Skeletal muscle satellite cell (primary cell): ENCODE measurements around the gene PTPRG.

Source experiments
- H3K27me3 ChIP-seq: 2 replicates; pipeline ENCODE4 v1.7.0; 2013; ENCODE audit warnings: low read length; ENCODE audit not compliant: control insufficient read depth, insufficient read depth
- H3K36me3 ChIP-seq: 2 replicates; pipeline ENCODE4 v1.7.0; 2013; ENCODE audit warnings: mild to moderate bottlenecking, control low read depth, low read length; ENCODE audit not compliant: insufficient read depth
- H3K4me1 ChIP-seq: 2 replicates; pipeline ENCODE4 v1.7.0; 2013; ENCODE audit warnings: low read length; ENCODE audit not compliant: control insufficient read depth, insufficient read depth
- H3K4me2 ChIP-seq: 2 replicates; pipeline ENCODE4 v1.7.0; 2013; ENCODE audit warnings: mild to moderate bottlenecking, low read length
- H3K4me3 ChIP-seq: 2 replicates; pipeline ENCODE4 v1.7.0; 2013; ENCODE audit warnings: low read length
- H3K9ac ChIP-seq: 2 replicates; pipeline ENCODE4 v1.7.0; 2013; ENCODE audit warnings: mild to moderate bottlenecking, low read depth, low read length, moderate library complexity
- H3K9me3 ChIP-seq: replicated peaks from 2 replicates; pipeline ENCODE4 v1.7.0; 2013; ENCODE audit warnings: mild to moderate bottlenecking, control low read depth, low read length

Gene PTPRG

DNA sequence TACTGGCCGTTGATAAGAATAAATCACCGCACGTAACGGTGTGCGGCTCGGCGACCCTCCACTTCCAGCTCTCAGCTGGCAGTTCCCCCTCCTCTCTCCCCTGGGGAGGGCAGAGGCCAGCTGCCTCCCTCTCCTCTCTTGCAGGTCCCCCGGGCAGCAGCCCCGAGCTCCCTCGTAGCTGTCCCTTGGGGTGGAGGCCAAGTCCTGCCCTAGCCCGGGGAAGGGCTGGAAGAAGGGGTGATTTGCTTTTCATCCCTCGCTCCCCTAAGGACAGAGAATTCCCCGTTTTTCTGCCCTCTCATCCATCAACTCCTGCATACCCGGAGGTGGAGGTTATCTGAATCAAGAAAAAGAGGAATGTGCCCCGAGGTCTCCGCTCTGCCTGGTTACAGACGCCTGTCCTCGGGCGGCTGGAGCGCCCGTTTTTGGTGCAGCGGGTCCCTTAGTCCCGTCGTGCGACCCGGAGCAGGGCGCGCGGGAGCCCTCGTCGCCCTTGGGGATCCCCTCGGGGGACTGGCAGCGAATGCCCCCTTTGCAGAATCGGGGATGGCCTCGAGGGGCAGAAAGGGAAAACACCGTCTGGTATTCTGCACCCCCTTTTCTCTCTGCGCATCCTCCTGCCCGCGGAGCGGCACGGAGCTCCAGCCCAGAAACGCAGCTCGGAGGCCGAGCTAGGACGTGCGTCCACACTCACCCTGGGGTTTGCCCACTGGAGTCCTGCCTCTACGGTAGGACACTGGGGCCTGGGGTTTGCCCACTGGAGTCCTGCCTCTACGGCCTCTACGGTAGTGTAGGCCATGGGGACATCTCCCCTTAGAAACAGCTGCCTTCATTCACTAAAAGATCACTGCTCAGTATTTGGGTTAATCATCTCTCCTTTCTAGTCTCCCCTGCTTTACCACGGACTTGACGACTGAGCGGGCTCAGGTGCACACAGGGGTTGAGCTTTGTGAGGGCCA is 2.2 kb downstream of the PTPRG start:
- Histone ChIP-seq H3K9me3 (no peaks in the 10 kb centered on the region), H3K9ac (peak overlapping the region; percentile 96), H3K27me3 (no peaks in the 10 kb centered on the region), H3K4me3 (peak overlapping the region; percentile 89), H3K4me1 (peaks cover 32% of the 10 kb centered on the region), H3K4me2 (peak overlapping the region; percentile 100), H3K36me3 (no peaks in the 10 kb centered on the region)

- Histone ChIP-seq H3K27me3 (no peaks in the 10 kb centered on the region), H3K4me3 (peak overlapping the region; percentile 89)
Measured at GRCh38 chr3:61564395-61565059, 3.2 kb downstream of the PTPRG start.

DNA sequence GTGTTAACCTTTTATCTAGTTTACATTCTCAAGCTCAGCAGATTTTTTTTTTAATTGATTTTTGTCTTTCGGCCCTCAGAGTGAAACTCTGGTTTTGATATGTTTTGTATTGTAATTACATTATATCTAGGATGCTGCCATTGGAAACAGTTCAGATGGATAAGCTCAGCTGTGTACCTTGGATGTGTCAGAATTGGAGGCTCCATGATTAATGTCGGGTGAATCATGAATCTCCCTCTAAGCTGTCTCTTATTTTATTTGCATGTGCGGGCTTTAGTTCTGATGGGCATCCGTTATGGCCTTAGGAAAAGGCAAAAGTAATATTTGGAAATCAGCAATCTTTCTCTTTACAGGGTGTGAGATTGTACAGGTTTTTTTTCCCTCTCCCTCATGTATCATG is 4.2 kb downstream of the PTPRG start:
- Histone ChIP-seq H3K9me3 (no peaks in the 10 kb centered on the region), H3K4me3 (no peak overlapping the region), H3K36me3 (no peaks in the 10 kb centered on the region), H3K4me1 (peaks cover 28% of the 10 kb centered on the region), H3K9ac (no peak overlapping the region), H3K4me2 (peak overlapping the region; percentile 100), H3K27me3 (no peaks in the 10 kb centered on the region)

More at GRCh38 chr3:61564395-61565059, 3.2 kb downstream of the PTPRG start:
- H3K36me3 ChIP-seq = no peaks in the 10 kb centered on the region
- H3K9ac ChIP-seq = peak overlapping the region; percentile 96
- H3K9me3 ChIP-seq = no peaks in the 10 kb centered on the region
- peaks cover 32% of the 10 kb centered on the region for H3K4me1 ChIP-seq
- peak overlapping the region; percentile 100 for H3K4me2 ChIP-seq

DNA sequence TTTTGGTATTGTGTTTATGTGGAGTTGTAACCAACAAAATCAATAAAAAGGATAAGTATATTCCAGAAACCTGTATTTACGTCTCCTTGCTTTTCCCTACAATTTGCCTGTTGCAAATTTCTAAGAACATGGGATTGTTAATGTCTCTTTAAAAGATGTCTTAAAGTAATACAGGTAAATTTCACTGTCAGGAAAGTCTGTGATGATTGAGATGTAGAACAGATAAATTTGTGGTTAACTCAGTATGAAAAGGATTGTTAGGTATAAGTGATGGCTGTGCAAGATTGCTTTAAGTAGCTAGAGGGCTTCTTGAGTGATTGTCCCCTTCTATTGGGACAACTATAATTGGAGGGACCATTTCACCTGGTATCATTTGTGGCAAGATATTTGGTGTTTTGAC is 6.8 kb downstream of the PTPRG start:
- no peaks in the 10 kb centered on the region for H3K36me3 ChIP-seq
- H3K9me3 ChIP-seq = no peaks in the 10 kb centered on the region
- peaks cover 41% of the 10 kb centered on the region for H3K4me1 ChIP-seq
- H3K27me3 ChIP-seq = no peaks in the 10 kb centered on the region
- H3K9ac ChIP-seq = no peak overlapping the region
- H3K4me3 ChIP-seq = no peak overlapping the region
- H3K4me2 ChIP-seq = no peak overlapping the region

GRCh38 chr3:61569856-61570580 is 8.6 kb downstream of the PTPRG start:
- Histone ChIP-seq H3K36me3 (no peaks in the 10 kb centered on the region), H3K4me2 (no peak overlapping the region)

DNA sequence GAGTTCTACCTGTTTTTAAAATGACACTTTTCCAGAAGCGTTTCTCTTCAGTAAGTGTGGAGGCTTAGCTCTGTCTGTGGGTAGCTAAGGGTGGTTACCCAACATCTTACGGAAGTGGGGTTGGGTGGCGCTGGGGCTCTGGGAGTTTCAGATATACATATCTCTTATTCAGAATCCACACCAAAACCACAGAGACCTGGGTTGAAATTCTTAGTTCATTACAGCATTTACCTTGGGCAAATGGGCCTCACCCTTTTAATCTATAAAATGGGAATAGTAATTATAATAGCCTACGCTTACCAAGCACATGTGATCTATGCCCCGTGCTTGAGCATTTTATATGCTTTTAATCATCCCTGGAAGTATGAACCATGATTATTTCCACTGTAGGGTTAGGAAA is 9.4 kb downstream of the PTPRG start:
- H3K9me3 ChIP-seq = peaks cover 7% of the 10 kb centered on the region
- no peak overlapping the region for H3K9ac ChIP-seq
- H3K4me1 ChIP-seq = peaks cover 32% of the 10 kb centered on the region

More at GRCh38 chr3:61569856-61570580, 8.6 kb downstream of the PTPRG start:
- no peaks in the 10 kb centered on the region for H3K27me3 ChIP-seq
- no peak overlapping the region for H3K9ac ChIP-seq
- peaks cover 7% of the 10 kb centered on the region for H3K9me3 ChIP-seq
- H3K4me1 ChIP-seq = peaks cover 32% of the 10 kb centered on the region
- H3K4me3 ChIP-seq = no peak overlapping the region

GRCh38 chr3:61571516-61572336 is 10.4 kb downstream of the PTPRG start:
- Histone ChIP-seq H3K9ac (peak overlapping the region; percentile 15), H3K4me3 (peak overlapping the region; percentile 13), H3K4me1 (peaks cover 37% of the 10 kb centered on the region), H3K4me2 (peak overlapping the region; percentile 50), H3K27me3 (no peaks in the 10 kb centered on the region), H3K9me3 (peaks cover 7% of the 10 kb centered on the region), H3K36me3 (no peaks in the 10 kb centered on the region)

More for the DNA sequence above, 9.4 kb downstream of the PTPRG start:
- Histone ChIP-seq H3K36me3 (no peaks in the 10 kb centered on the region), H3K4me3 (no peak overlapping the region), H3K27me3 (no peaks in the 10 kb centered on the region), H3K4me2 (no peak overlapping the region)

- Histone ChIP-seq H3K4me2 (no peak overlapping the region), H3K36me3 (no peaks in the 10 kb centered on the region), H3K9ac (no peak overlapping the region), H3K27me3 (no peaks in the 10 kb centered on the region), H3K4me1 (peaks cover 37% of the 10 kb centered on the region), H3K9me3 (peaks cover 7% of the 10 kb centered on the region), H3K4me3 (no peak overlapping the region)
Measured at GRCh38 chr3:61572879-61573278, 11.5 kb downstream of the PTPRG start.

- no peak overlapping the region for H3K4me3 ChIP-seq
- H3K36me3 ChIP-seq = no peaks in the 10 kb centered on the region
- no peak overlapping the region for H3K4me2 ChIP-seq
- H3K27me3 ChIP-seq = no peaks in the 10 kb centered on the region
- no peak overlapping the region for H3K9ac ChIP-seq
- H3K4me1 ChIP-seq = peaks cover 37% of the 10 kb centered on the region
- peaks cover 7% of the 10 kb centered on the region for H3K9me3 ChIP-seq
Measured at GRCh38 chr3:61573441-61573840, 12.1 kb downstream of the PTPRG start.

DNA sequence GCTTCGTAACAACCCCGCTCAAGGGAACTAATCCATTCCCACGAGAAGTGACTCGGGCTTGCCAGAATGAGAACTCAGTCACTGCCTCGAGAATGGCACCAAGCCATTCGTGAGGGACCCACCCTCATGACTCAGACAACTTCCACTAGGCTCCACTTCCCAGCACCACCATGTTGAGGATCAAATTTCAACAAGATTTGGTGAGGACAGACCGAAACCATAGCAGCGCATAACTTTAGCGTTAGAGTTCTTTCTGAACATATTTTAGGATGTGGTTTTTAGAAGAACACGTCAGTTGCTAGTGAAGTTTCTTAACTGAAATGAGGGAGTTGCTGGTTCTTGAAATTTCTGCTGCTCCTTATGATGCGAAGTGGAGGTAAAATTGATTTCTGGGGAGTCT is 13.5 kb downstream of the PTPRG start:
- Histone ChIP-seq H3K4me3 (peak overlapping the region; percentile 37), H3K36me3 (no peaks in the 10 kb centered on the region), H3K4me2 (peak overlapping the region; percentile 72), H3K9ac (peak overlapping the region; percentile 82), H3K27me3 (no peaks in the 10 kb centered on the region), H3K9me3 (peaks cover 7% of the 10 kb centered on the region), H3K4me1 (peaks cover 37% of the 10 kb centered on the region)
